ENCODE data around the gene CDK2. TPM values are rescaled to one million over a fixed set of nuclear protein-coding genes. Genes with fewer than 3 reads are reported as not detected.

The CDK2 gene
- total and polyA plus RNA-seq, 9 of the 15 experiments (the other 6 are each of a cell fraction or from before 2014, with no cell fraction given), result 17.4 to 213 (median 109) TPM

- POLR2A ChIA-PET, result interaction anchor here (0.6 to 2.5 kb wide), 25 partner anchors 12 to 325 kb away, joined by 3 to 49 read pairs (median 5); partner anchors contain the start of genes DNAJC14, IKZF4, ORMDL2 and SARNP
- BruUV-seq (replicated peaks), result TSS peak; percentile 97
- Histone ChIP-seq H3K4me3 (peak overlapping the region; percentile 47), H3K79me2 (ENCODE audit: control insufficient read depth, insufficient read depth, low read length) (peaks cover 53% of the 10 kb centered on the region), H4K20me1 (replicated peaks; ENCODE audit: control insufficient read depth, insufficient read depth, low read length) (no peaks in the 10 kb centered on the region; the same call in 1 of the 2 replicates), H3K4me1 (replicated peaks in 1 of 2; ENCODE audit: control insufficient read depth in 2 of 2, insufficient read depth in 2 of 2, low read length in 2 of 2) (peaks cover 11 to 22% of the 10 kb centered on the region in 2 experiments), H3K9ac (ENCODE audit: insufficient read depth in 1 of 2, low read depth in 2 of 2, low read length in 2 of 2) (peak overlapping the region; percentile 81 to 86; a peak in 3 of 4 replicates), H3K27me3 (ENCODE audit: control insufficient read depth in 2 of 2, insufficient read depth in 2 of 2, low read length in 2 of 2) (no peaks in the 10 kb centered on the region), H3K27ac (ENCODE audit: extremely low read depth, low read depth, low read length) (peak overlapping the region; percentile 88), H3K4me2 (ENCODE audit: insufficient read depth, low read length) (peak overlapping the region; percentile 99), H3K36me3 (ENCODE audit: control insufficient read depth, insufficient read depth, low read length) (peaks cover 58% of the 10 kb centered on the region), H3K9me1 (ENCODE audit: control insufficient read depth, insufficient read depth, low read length) (no peaks in the 10 kb centered on the region), H3K9me3 (replicated peaks; ENCODE audit: control insufficient read depth, insufficient read depth, low read depth, low read length) (no peaks in the 10 kb centered on the region), H2AFZ (ENCODE audit: low read depth, low read length) (peak overlapping the region; percentile 61)
- FAIRE-seq (no peak), ATAC-seq (peak; percentile 15), DNase-seq (ENCODE audit: extremely low read depth in 1 of 4, low spot score in 3 of 4) (peak in 1 of 4 experiments; percentile 29)
- CTCF ChIA-PET (ENCODE audit: low intra/inter-chr PET ratio), result interaction anchor here (0.7 kb wide), 1 partner anchor 190 kb away, joined by 7 read pairs; no protein-coding TSS in a partner anchor
- intact Hi-C loops (cut with micrococcal nuclease) (loop anchor here (2.0 to 5.0 kb wide), 2 partner anchors 46 to 48 kb away; partner anchors contain the start of genes IKZF4 and PYM1), in situ Hi-C loops (cut with MboI) (no loop called here)
- 2% methylated on average over 18 of the region's 18 CpGs for WGBS (ENCODE audit: insufficient coverage, low coverage, missing lambda C conversion rate)
- TF ChIP-seq TRIM25 (IDR thresholded peaks at IDR 0.05; ENCODE audit: borderline replicate concordance) (peak; percentile 97; the same call in 1 of the 2 replicates), MECOM (CRISPR knock-in tag; IDR thresholded peaks at IDR 0.05) (no peak), NFYB (IDR thresholded peaks at IDR 0.05; ENCODE audit: extremely low read depth, insufficient read length) (no peak), PATZ1 (CRISPR knock-in tag; IDR thresholded peaks at IDR 0.05; ENCODE audit: borderline replicate concordance) (no peak), CBX8 (IDR thresholded peaks at IDR 0.05; ENCODE audit: borderline replicate concordance, extremely low read depth, low read depth, low read length, poor library complexity, severe bottlenecking) (no peak), MIER1 (IDR thresholded peaks at IDR 0.05; ENCODE audit: low read depth) (peak; percentile 63; the same call in 1 of the 2 replicates), CTBP1 (IDR thresholded peaks at IDR 0.05; ENCODE audit: borderline replicate concordance) (no peak), TCF7L2 (IDR thresholded peaks at IDR 0.05; ENCODE audit: low read depth, low read length) (no peak), THRAP3 (IDR thresholded peaks at IDR 0.05; ENCODE audit: borderline replicate concordance) (peak; percentile 98), ZNF316 (IDR thresholded peaks at IDR 0.05) (0 out of 2 replicates have a peak, but pooled peaks have one; percentile 1), SMC3 (conservative IDR thresholded peaks at IDR 0.05; ENCODE audit: insufficient read depth, low read depth, low read length) (no peak), ESRRB (CRISPR knock-in tag; IDR thresholded peaks at IDR 0.05; ENCODE audit: borderline replicate concordance) (no peak), JUND (IDR thresholded peaks at IDR 0.05; ENCODE audit: borderline replicate concordance, low read depth, low read length) (no peak), JUND (tag; IDR thresholded peaks at IDR 0.05; ENCODE audit: borderline replicate concordance, low read depth, low read length) (no peak), ATF2 (CRISPR knock-in tag; IDR thresholded peaks at IDR 0.05) (no peak), ZNF263 (CRISPR knock-in tag; IDR thresholded peaks at IDR 0.05; ENCODE audit: borderline replicate concordance) (no peak)
Measured at GRCh38 chr12:55972911-55973598, 6.4 kb downstream of the CDK2 start.
